GM12878 (cell line): Measurements from ENCODE around the gene DNAJC3. TPM values are rescaled to one million over a fixed set of nuclear protein-coding genes. Genes with fewer than 3 reads are reported as not detected.

Experiments used
- ATAC-seq: fragments of 200-7000 bp; cut with Tn5 transposase; 3 replicates; pipeline ENCODE4 v1.9.1; 2020; ENCODE audit warnings: mild to moderate bottlenecking, moderate library complexity
- BruUV-seq: library from RNA; stranded (reverse); fragments of 400-500 nt; replicated peaks from 2 replicates; lab custom pipeline; 2021; lab: Mats Ljungman, UMichigan
- CTCF ChIA-PET: fragments of 300-600 bp; sonication (Branson Sonifier 250); formaldehyde crosslinking; extraction: SDS; loops from one replicate; lab custom pipeline; 2021; ENCODE audit warnings: inconsistent platforms; lab: Yijun Ruan, JAX
- POLR2A ChIA-PET: fragments of 350-600 bp; formaldehyde crosslinking; extraction: SDS; loops from one replicate; lab custom pipeline; 2021; ENCODE audit warnings: inconsistent platforms; lab: Charles Lee
- RAD21 ChIA-PET: fragments of 300-600 bp; sonication (Branson Sonifier 250); formaldehyde crosslinking; loops from one replicate; lab custom pipeline; 2023; ENCODE audit warnings: antibody characterized with exemption; ENCODE audit not compliant: unreplicated experiment; lab: Charles Lee
- SMC1A ChIA-PET: fragments of 300-600 bp; sonication (Branson Sonifier 250); formaldehyde crosslinking; loops from one replicate; lab custom pipeline; 2023; ENCODE audit not compliant: unreplicated experiment, uncharacterized antibody; lab: Charles Lee
- DNase-seq: peaks from one replicate; pipeline ENCODE4 v3.0.0-alpha.2; 2011; ENCODE audit warnings: low read depth, low spot score
- FAIRE-seq: peaks from 3 replicates; lab custom pipeline; 2011; peaks lifted over from hg19 to GRCh38; lab: Jason Lieb, UNC
- H2AFZ ChIP-seq: 2 replicates; pipeline ENCODE4 v1.6.0; 2011; ENCODE audit warnings: low read depth, low read length, control low read depth; ENCODE audit not compliant: control insufficient read depth
- H3K27ac ChIP-seq: 2 replicates; pipeline ENCODE4 v1.5.1; 2011; ENCODE audit warnings: control low read depth; ENCODE audit not compliant: control insufficient read depth, insufficient read depth
- H3K27me3 ChIP-seq, 2 experiments: replicated peaks in 1 of 2; 2 replicates each; pipeline versions ENCODE4 v1.6.0 to v1.6.1; 2011; ENCODE audit warnings: low read length in 1 of 2; ENCODE audit not compliant: control insufficient read depth in 2 of 2, insufficient read depth in 2 of 2
- H3K36me3 ChIP-seq, 2 experiments: 2 replicates each; pipeline ENCODE4 v1.5.1; 2011; ENCODE audit warnings: low read length in 1 of 2; ENCODE audit not compliant: control insufficient read depth in 2 of 2, insufficient read depth in 2 of 2
- H3K4me1 ChIP-seq: 2 replicates; pipeline ENCODE4 v1.6.1; 2011; ENCODE audit warnings: mild to moderate bottlenecking, low read length, moderate library complexity, mixed read lengths; ENCODE audit not compliant: control insufficient read depth, insufficient read depth
- H3K4me2 ChIP-seq: 2 replicates; pipeline ENCODE4 v1.6.0; 2011; ENCODE audit warnings: control low read depth; ENCODE audit not compliant: control insufficient read depth, insufficient read depth
- H3K4me3 ChIP-seq: fragments of 200-600 bp; sonication (generic); 2 replicates; pipeline ENCODE4 v1.5.1; 2016
- H3K79me2 ChIP-seq: 2 replicates; pipeline ENCODE4 v1.6.0; 2011; ENCODE audit warnings: low read length; ENCODE audit not compliant: control insufficient read depth, insufficient read depth
- H3K9ac ChIP-seq: 2 replicates; pipeline ENCODE4 v1.8.0; 2011; ENCODE audit warnings: low read length, control low read depth, mixed read lengths; ENCODE audit not compliant: control insufficient read depth, insufficient read depth
- H3K9me3 ChIP-seq: replicated peaks from 3 replicates; pipeline ENCODE4 v1.5.1; 2011; ENCODE audit warnings: mild to moderate bottlenecking, low read length; ENCODE audit not compliant: control insufficient read depth, insufficient read depth
- H4K20me1 ChIP-seq: 2 replicates; pipeline ENCODE4 v1.6.0; 2011; ENCODE audit not compliant: control insufficient read depth, insufficient read depth
- BCL3 ChIP-seq: IDR thresholded peaks from 2 replicates; pipeline ENCODE4 v1.6.1; 2011; ENCODE audit warnings: borderline replicate concordance, low read depth, mild to moderate bottlenecking, moderate library complexity, low read length; ENCODE audit not compliant: insufficient read depth, poor library complexity, severe bottlenecking
- CHD4 ChIP-seq: fragments of 200-600 bp; sonication (generic); IDR thresholded peaks from 2 replicates; pipeline ENCODE4 v1.6.1; 2016; ENCODE audit warnings: mild to moderate bottlenecking
- EED ChIP-seq: sonication (generic); IDR thresholded peaks from 2 replicates; pipeline ENCODE4 v1.6.1; 2016; ENCODE audit warnings: antibody characterized with exemption, low read depth
- ESRRA ChIP-seq: IDR thresholded peaks from 2 replicates; pipeline ENCODE4 v1.6.1; 2012; ENCODE audit warnings: mild to moderate bottlenecking, low read length, improper control_type of control experiment
- GATAD2B ChIP-seq: fragments of 450-650 bp; conservative IDR thresholded peaks from 2 replicates; pipeline ENCODE4 v1.6.1; 2017; ENCODE audit warnings: low read depth, mild to moderate bottlenecking, moderate library complexity
- IRF4 ChIP-seq: IDR thresholded peaks from 2 replicates; pipeline ENCODE4 v1.6.1; 2011; ENCODE audit warnings: low read depth, low read length
- PAX5 ChIP-seq: IDR thresholded peaks from 2 replicates; pipeline ENCODE4 v1.6.1; 2011; ENCODE audit warnings: low read depth, low read length, borderline replicate concordance
- RAD51 ChIP-seq: fragments of 450-650 bp; IDR thresholded peaks from 2 replicates; pipeline ENCODE4 v1.6.1; 2016; ENCODE audit warnings: moderate library complexity, mild to moderate bottlenecking, inconsistent platforms
- SIN3A ChIP-seq: IDR thresholded peaks from 2 replicates; pipeline ENCODE4 v1.6.1; 2012; ENCODE audit warnings: low read depth, low read length, improper control_type of control experiment
- SPI1 ChIP-seq: IDR thresholded peaks from 2 replicates; pipeline ENCODE4 v1.6.1; 2011; ENCODE audit warnings: low read depth, mild to moderate bottlenecking, low read length, moderate library complexity, borderline replicate concordance; ENCODE audit not compliant: insufficient read depth
- SREBF1 ChIP-seq: IDR thresholded peaks from 2 replicates; pipeline ENCODE4 v1.6.1; 2012; ENCODE audit warnings: mild to moderate bottlenecking, low read length
- SUPT20H ChIP-seq: IDR thresholded peaks from 2 replicates; pipeline ENCODE4 v1.6.1; 2011; ENCODE audit warnings: low read depth, mild to moderate bottlenecking, low read length, moderate library complexity, borderline replicate concordance; ENCODE audit not compliant: control insufficient read depth
- TCF3 ChIP-seq: IDR thresholded peaks from 2 replicates; pipeline ENCODE4 v1.6.1; 2012; ENCODE audit warnings: low read depth, mild to moderate bottlenecking, low read length, borderline replicate concordance; ENCODE audit not compliant: insufficient read depth
- TCF7 ChIP-seq: IDR thresholded peaks from 2 replicates; pipeline ENCODE4 v1.6.1; 2014; ENCODE audit warnings: antibody characterized with exemption, borderline replicate concordance
- YY1 ChIP-seq: IDR thresholded peaks from 2 replicates; pipeline ENCODE4 v1.6.1; 2011; ENCODE audit warnings: low read depth, mild to moderate bottlenecking, low read length
- ZZZ3 ChIP-seq: IDR thresholded peaks from 2 replicates; pipeline ENCODE4 v1.6.1; 2011; ENCODE audit warnings: low read depth; ENCODE audit not compliant: control insufficient read depth, insufficient read length
- WGBS: methylation state at CpG from one replicate; pipeline ENCODE4 v1.1.6; 2016; ENCODE audit warnings: low lambda C conversion rate; ENCODE audit not compliant: insufficient replicate concordance, insufficient coverage; ENCODE audit errors: missing lambda C conversion rate; 5-methylcytosine and 5-hydroxymethylcytosine counted together
- in situ Hi-C: fragments of 300-500 bp; cut with MboI; formaldehyde crosslinking; loops from 9 replicates; pipeline ENCODE4 v1.14.3; 2018; ENCODE audit warnings: mixed read lengths
- intact Hi-C: fragments of 100-400 bp; cut with micrococcal nuclease; formaldehyde crosslinking; loops from one replicate; pipeline ENCODE4 v1.14.2; 2022; ENCODE audit not compliant: unreplicated experiment
- polyA plus RNA-seq, 11 experiments: library from polyadenylated mRNA; depleted of rRNA in 4 of 11; unstranded in 6 of 11; stranded (reverse) in 5 of 11; fragments of >200 nt; fragmentation: Nextera tagmentation in 4 of 11; fragmentation: Illumina TruSeq in 1 of 11; extraction: Ambion mirVana in 4 of 11; extraction: Trizol in 1 of 11; gene quantifications; 1 replicate in 1 of 11; 2 replicates in 10 of 11; pipeline versions ENCODE4 v1.2.1 to v1.2.3, GENCODE V29; 2011 to 2016; ENCODE audit warnings: inconsistent platforms in 2 of 11, missing spikeins in 2 of 11, low read depth in 1 of 11
- total RNA-seq, 4 experiments: library from RNA; depleted of rRNA in 3 of 4; stranded (reverse); fragments of >200 nt in 3 of 4; fragmentation: Illumina TruSeq in 1 of 4; extraction: Trizol in 1 of 4; gene quantifications; 2 replicates each; pipeline versions ENCODE4 v1.2.1 to v1.2.3, GENCODE V29; 2013 to 2021
- TF ChIP-seq, protein P1 (sequence below): IDR thresholded peaks from 2 replicates; pipeline ENCODE4 v1.6.1; 2011; ENCODE audit warnings: low read depth, mild to moderate bottlenecking, low read length, moderate library complexity, borderline replicate concordance; ENCODE audit errors: extremely low read depth

The DNAJC3 gene
- total and polyA plus RNA-seq, 10 of the 15 experiments (the other 5 are each of a cell fraction or from before 2014, with no cell fraction given), result 9.3 to 37.4 (median 19.0) TPM

DNA sequence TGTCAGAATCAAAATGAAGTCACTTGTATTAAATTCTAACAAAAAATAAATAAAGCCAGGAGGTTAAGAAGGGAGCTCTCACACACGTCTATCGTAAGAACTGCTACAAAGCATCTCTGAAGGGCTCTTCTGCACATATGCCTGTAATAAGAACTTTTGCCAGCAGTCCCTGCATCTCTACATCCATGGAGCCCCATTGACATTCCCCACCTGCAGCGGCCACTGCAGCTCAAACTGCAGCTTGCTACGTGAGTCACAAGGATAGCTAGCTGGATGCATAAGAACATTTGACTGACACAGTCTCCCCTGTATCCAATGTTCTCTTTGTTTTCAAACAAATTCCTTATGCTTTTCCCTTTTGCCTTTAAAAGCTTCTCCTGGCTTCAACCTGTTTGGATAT, 68.3 kb downstream of the DNAJC3 start:
- Histone ChIP-seq H4K20me1 (no peaks in the 10 kb centered on the region), H3K79me2 (peaks cover 16% of the 10 kb centered on the region), H3K27me3 (no peaks in the 10 kb centered on the region), H3K4me2 (no peak overlapping the region), H2AFZ (no peak overlapping the region), H3K27ac (no peak overlapping the region), H3K36me3 (no peaks in the 10 kb centered on the region)
- POLR2A ChIA-PET, result no interaction called here
- ATAC-seq (no peak), DNase-seq (no peak), FAIRE-seq (no peak)
- CTCF ChIA-PET, result interaction anchor here (0.9 kb wide), 1 partner anchor 88 kb away, joined by 5 read pairs; no protein-coding TSS in a partner anchor
- SMC1A ChIA-PET, result interaction anchor here (0.6 to 1.3 kb wide), 2 partner anchors 17 to 47 kb away, joined by 3 read pairs; no protein-coding TSS in a partner anchor
- RAD21 ChIA-PET, result no interaction called here
- in situ Hi-C loops, result no loop called here
- TF ChIP-seq PAX5 (no peak), IRF4 (no peak), ESRRA (no peak), GATAD2B (no peak), RAD51 (no peak), SUPT20H (no peak), BCL3 (no peak), SIN3A (no peak), EED (no peak), ZZZ3 (no peak), TCF3 (no peak), SPI1 (no peak), YY1 (no peak), CHD4 (no peak), TCF7 (no peak), SREBF1 (no peak)
- TF ChIP-seq, protein P1, sequence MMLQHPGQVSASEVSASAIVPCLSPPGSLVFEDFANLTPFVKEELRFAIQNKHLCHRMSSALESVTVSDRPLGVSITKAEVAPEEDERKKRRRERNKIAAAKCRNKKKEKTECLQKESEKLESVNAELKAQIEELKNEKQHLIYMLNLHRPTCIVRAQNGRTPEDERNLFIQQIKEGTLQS, result no peak
- TF ChIP-seq, all 136 proteins: peak for 0
- Histone ChIP-seq H3K9me3 (no peaks in the 10 kb centered on the region; the same call in 2 of the 3 replicates), H3K4me1 (peaks cover 3% of the 10 kb centered on the region; the same call in 1 of the 2 replicates), H3K9ac (no peak overlapping the region), H3K4me3 (no peak overlapping the region)
- BruUV-seq, result no TSS peak
- 97% methylated on average over 4 of the region's 4 CpGs for WGBS
- intact Hi-C loops, result no loop called here
